DND-41 (cell line): ENCODE results near the gene WDR93.

Experiments
- ATAC-seq: fragments of 200-7000 bp; cut with Tn5 transposase; 3 replicates; pipeline ENCODE4 v1.9.1; 2021; ENCODE audit warnings: low read depth; ENCODE audit not compliant: insufficient read depth
- DNase-seq: peaks from one replicate; pipeline ENCODE4 v3.0.0-alpha.2; 2020
- H2AFZ ChIP-seq: 2 replicates; pipeline ENCODE4 v1.6.0; 2012; ENCODE audit warnings: low read depth, low read length
- H3K27ac ChIP-seq: 2 replicates; pipeline ENCODE4 v1.5.1; 2012; ENCODE audit warnings: low read length, inconsistent platforms
- H3K27me3 ChIP-seq: fragments of 200-600 bp; sonication (generic); 2 replicates; pipeline ENCODE4 v1.6.0; 2012; ENCODE audit warnings: low read length, mild to moderate bottlenecking, inconsistent platforms; ENCODE audit not compliant: insufficient read depth, poor library complexity
- H3K36me3 ChIP-seq: 2 replicates; pipeline ENCODE4 v1.5.1; 2012; ENCODE audit warnings: low read length, inconsistent platforms; ENCODE audit not compliant: insufficient read depth
- H3K4me1 ChIP-seq: 2 replicates; pipeline ENCODE4 v1.5.1; 2012; ENCODE audit warnings: mild to moderate bottlenecking, low read length; ENCODE audit not compliant: insufficient read depth
- H3K4me2 ChIP-seq: 2 replicates; pipeline ENCODE4 v1.6.0; 2012; ENCODE audit warnings: mild to moderate bottlenecking, moderate library complexity, low read length, inconsistent platforms; ENCODE audit not compliant: insufficient read depth
- H3K4me3 ChIP-seq, 2 experiments: fragments of 200-600 bp in 1 of 2; shearing (Covaris generic) in 1 of 2; 2 replicates each; pipeline ENCODE4 v1.5.1; 2012 to 2016; ENCODE audit warnings: inconsistent platforms in 2 of 2, low read length in 2 of 2, mild to moderate bottlenecking in 2 of 2, low read depth in 1 of 2, moderate library complexity in 1 of 2
- H3K79me2 ChIP-seq: 2 replicates; pipeline ENCODE4 v1.6.0; 2012; ENCODE audit warnings: low read length, inconsistent platforms; ENCODE audit not compliant: insufficient read depth
- H3K9ac ChIP-seq: 2 replicates; pipeline ENCODE4 v1.6.0; 2012; ENCODE audit warnings: low read depth, mild to moderate bottlenecking, inconsistent platforms, low read length, moderate library complexity
- H3K9me3 ChIP-seq: 2 replicates; pipeline ENCODE4 v1.5.1; 2012; ENCODE audit warnings: low read length, moderate library complexity, mild to moderate bottlenecking, inconsistent platforms; ENCODE audit not compliant: insufficient read depth, severe bottlenecking
- H4K20me1 ChIP-seq: 2 replicates; pipeline ENCODE4 v1.6.0; 2012; ENCODE audit warnings: low read length; ENCODE audit not compliant: insufficient read depth
- EZH2 ChIP-seq: IDR thresholded peaks from 3 replicates; pipeline ENCODE4 v1.6.1; 2012; ENCODE audit warnings: borderline replicate concordance, low read depth, mild to moderate bottlenecking, moderate library complexity, low read length, inconsistent platforms; ENCODE audit not compliant: severe bottlenecking
- TF ChIP-seq, protein P1 (sequence below): IDR thresholded peaks from 2 replicates; pipeline ENCODE4 v1.5.1; 2012; ENCODE audit warnings: borderline replicate concordance, low read length, moderate library complexity, mild to moderate bottlenecking; ENCODE audit not compliant: poor library complexity, severe bottlenecking; ENCODE audit errors: extremely low read depth

Gene WDR93

DNA sequence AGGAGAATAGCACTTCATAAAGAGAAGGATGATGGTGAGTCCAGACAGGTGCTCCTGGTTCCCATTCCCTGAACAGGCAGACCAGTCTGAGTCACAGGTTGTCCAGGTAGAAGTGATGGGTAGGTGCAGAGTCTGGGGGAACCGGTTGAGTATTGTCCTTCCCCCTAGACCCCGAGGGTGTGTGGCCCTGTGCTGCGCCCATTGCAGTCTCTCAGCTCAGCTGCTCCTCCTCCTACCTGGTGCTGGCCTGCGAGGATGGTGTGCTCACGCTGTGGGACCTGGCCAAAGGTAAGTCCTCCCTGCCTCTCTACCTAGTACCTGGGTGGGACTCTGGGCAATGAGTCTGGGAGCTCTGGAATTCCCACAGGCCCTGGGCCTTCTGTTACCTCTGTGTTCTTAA lies 40.7 kb downstream of the WDR93 start:
- Histone ChIP-seq H3K4me2 (no peak overlapping the region), H2AFZ (no peak overlapping the region), H3K27me3 (peaks cover 8% of the 10 kb centered on the region), H3K9ac (no peak overlapping the region), H3K36me3 (no peaks in the 10 kb centered on the region), H4K20me1 (no peaks in the 10 kb centered on the region), H3K27ac (no peak overlapping the region), H3K4me1 (no peaks in the 10 kb centered on the region), H3K9me3 (no peaks in the 10 kb centered on the region), H3K79me2 (no peaks in the 10 kb centered on the region), H3K4me3 (no peak overlapping the region)
- TF ChIP-seq, protein P1, sequence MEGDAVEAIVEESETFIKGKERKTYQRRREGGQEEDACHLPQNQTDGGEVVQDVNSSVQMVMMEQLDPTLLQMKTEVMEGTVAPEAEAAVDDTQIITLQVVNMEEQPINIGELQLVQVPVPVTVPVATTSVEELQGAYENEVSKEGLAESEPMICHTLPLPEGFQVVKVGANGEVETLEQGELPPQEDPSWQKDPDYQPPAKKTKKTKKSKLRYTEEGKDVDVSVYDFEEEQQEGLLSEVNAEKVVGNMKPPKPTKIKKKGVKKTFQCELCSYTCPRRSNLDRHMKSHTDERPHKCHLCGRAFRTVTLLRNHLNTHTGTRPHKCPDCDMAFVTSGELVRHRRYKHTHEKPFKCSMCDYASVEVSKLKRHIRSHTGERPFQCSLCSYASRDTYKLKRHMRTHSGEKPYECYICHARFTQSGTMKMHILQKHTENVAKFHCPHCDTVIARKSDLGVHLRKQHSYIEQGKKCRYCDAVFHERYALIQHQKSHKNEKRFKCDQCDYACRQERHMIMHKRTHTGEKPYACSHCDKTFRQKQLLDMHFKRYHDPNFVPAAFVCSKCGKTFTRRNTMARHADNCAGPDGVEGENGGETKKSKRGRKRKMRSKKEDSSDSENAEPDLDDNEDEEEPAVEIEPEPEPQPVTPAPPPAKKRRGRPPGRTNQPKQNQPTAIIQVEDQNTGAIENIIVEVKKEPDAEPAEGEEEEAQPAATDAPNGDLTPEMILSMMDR: no peak
- no peak for TF ChIP-seq EZH2
- ATAC-seq: no peak
- DNase-seq: no peak

DNA sequence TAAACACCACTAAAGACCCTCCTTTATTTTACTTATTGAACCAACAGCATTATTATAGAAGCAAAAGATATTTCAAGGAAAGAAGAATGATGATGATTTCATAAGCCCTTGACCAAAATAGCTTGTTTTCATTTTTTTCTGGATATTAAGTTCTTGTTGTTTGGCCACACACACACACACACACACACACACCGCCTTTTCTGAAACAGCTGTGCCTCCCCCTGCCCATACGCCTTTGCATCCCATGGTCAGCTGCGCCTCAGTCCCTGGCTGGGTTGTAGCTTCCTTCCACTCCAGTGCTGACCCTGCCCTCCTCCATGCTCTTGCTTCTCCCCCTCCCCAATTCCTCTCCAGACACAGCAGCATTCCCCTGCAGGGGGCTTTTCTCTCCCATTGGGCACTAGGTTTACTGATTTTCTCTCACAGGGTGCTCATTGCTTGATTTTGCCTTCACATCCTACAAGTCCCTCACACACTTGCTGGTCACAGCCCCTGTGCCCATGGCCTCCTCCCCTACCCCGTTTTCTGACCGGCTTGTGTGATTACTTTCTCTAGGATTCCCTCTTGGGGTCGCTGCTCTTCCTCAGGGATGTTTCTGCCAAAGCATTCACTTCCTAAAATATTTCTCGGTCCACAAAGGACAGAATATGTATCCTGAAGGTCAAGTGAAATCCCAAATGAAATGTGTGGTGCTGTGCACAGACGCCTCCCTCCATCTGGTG lies 42.0 kb downstream of the WDR93 start:
- Histone ChIP-seq H4K20me1 (no peaks in the 10 kb centered on the region), H3K9me3 (no peaks in the 10 kb centered on the region), H3K4me3 (no peak overlapping the region), H3K36me3 (no peaks in the 10 kb centered on the region), H3K9ac (no peak overlapping the region), H3K79me2 (no peaks in the 10 kb centered on the region), H3K27ac (no peak overlapping the region), H3K4me1 (no peaks in the 10 kb centered on the region), H2AFZ (no peak overlapping the region), H3K27me3 (peaks cover 8% of the 10 kb centered on the region), H3K4me2 (no peak overlapping the region)
- no peak for TF ChIP-seq EZH2
- TF ChIP-seq, protein P1: no peak
- ATAC-seq: no peak
- DNase-seq: no peak

DNA sequence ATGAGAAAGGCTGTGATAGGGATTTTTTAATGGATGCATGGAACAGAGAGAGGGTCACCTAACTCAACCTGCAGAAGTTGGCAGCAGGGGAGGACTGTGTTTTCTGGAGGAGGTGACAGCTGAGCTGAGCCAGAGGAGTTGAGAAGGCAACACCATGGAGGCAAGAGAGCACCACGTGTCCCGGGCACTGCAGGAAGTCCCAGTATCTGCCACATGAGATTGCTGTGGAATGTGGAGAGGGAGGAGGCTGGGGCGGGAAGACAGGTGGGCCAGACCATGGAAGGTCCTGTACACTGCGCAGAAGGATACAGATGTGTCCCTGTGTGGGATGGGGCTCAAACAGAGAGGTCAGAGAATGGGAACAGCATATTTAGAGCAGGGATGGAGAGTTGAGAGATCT lies 45.2 kb downstream of the WDR93 start:
- Histone ChIP-seq H3K79me2 (no peaks in the 10 kb centered on the region), H3K27ac (no peak overlapping the region), H3K27me3 (peaks cover 8% of the 10 kb centered on the region), H3K4me1 (peaks cover 3% of the 10 kb centered on the region; the same call in 1 of the 2 replicates), H3K36me3 (no peaks in the 10 kb centered on the region), H4K20me1 (no peaks in the 10 kb centered on the region), H3K9ac (no peak overlapping the region), H3K4me3 (no peak overlapping the region), H3K9me3 (no peaks in the 10 kb centered on the region), H2AFZ (no peak overlapping the region), H3K4me2 (no peak overlapping the region)
- TF ChIP-seq, protein P1: no peak
- no peak for TF ChIP-seq EZH2
- ATAC-seq: no peak
- DNase-seq: no peak
